CD4-positive, alpha-beta memory T cell (primary cell): Measurements from ENCODE around the gene SUSD6. TPM values are rescaled to one million over a fixed set of nuclear protein-coding genes. Genes with fewer than 3 reads are reported as not detected.

ENCODE experiments used
- CTCF ChIA-PET: fragments of 350-600 bp; sonication (Branson Sonifier 250); formaldehyde crosslinking; loops from one replicate; lab custom pipeline; 2021; ENCODE audit warnings: inconsistent platforms; ENCODE audit not compliant: partially characterized antibody; lab: Charles Lee
- POLR2A ChIA-PET: fragments of 350-600 bp; sonication (Branson Sonifier 250); formaldehyde crosslinking; loops from one replicate; lab custom pipeline; 2021; ENCODE audit not compliant: partially characterized antibody; lab: Charles Lee
- DNase-seq, 5 donors: peaks; one replicate each; pipeline versions ENCODE4 v3.0.0 to v3.0.0-alpha.2; 2020 to 2022; ENCODE audit warnings: mixed read lengths in 1 of 5
- H3K27ac ChIP-seq: one replicate; pipeline ENCODE4 v1.7.0; 2013; ENCODE audit warnings: low read depth, low read length
- H3K27me3 ChIP-seq: 2 replicates; pipeline ENCODE4 v1.7.0; 2013; ENCODE audit warnings: mild to moderate bottlenecking, low read length, moderate library complexity; ENCODE audit not compliant: insufficient read depth
- H3K36me3 ChIP-seq: 2 replicates; pipeline ENCODE4 v1.7.0; 2013; ENCODE audit warnings: mild to moderate bottlenecking, low read length, moderate library complexity; ENCODE audit not compliant: insufficient read depth
- H3K4me1 ChIP-seq: 2 replicates; pipeline ENCODE4 v1.7.0; 2013; ENCODE audit warnings: mild to moderate bottlenecking, low read length, moderate library complexity; ENCODE audit not compliant: insufficient read depth
- H3K4me3 ChIP-seq, 2 donors: one replicate each; pipeline ENCODE4 v1.7.0; 2013; ENCODE audit warnings: low read length in 2 of 2, mild to moderate bottlenecking in 1 of 2
- H3K9me3 ChIP-seq, 2 donors: one replicate each; pipeline ENCODE4 v1.7.0; 2013; ENCODE audit warnings: low read length in 2 of 2, control low read depth in 1 of 2; ENCODE audit not compliant: control insufficient read depth in 1 of 2
- H3K27ac Mint-ChIP-seq, 7 donors: one replicate each; pipeline ENCODE4 v1.8.0; 2020 to 2021; ENCODE audit warnings: mixed read lengths in 7 of 7, mild to moderate bottlenecking in 6 of 7, inconsistent platforms in 3 of 7, moderate library complexity in 3 of 7
- H3K27me3 Mint-ChIP-seq, 2 donors: one replicate each; pipeline ENCODE4 v1.8.0; 2020 to 2021; ENCODE audit warnings: mixed read lengths in 2 of 2
- H3K36me3 Mint-ChIP-seq, 2 donors: one replicate each; pipeline ENCODE4 v1.8.0; 2020 to 2021; ENCODE audit warnings: mixed read lengths in 2 of 2, inconsistent platforms in 1 of 2, mild to moderate bottlenecking in 1 of 2
- H3K4me1 Mint-ChIP-seq, 4 donors: one replicate each; pipeline ENCODE4 v1.8.0; 2020 to 2021; ENCODE audit warnings: mixed read lengths in 4 of 4, mild to moderate bottlenecking in 1 of 4
- H3K4me3 Mint-ChIP-seq, 8 donors: one replicate each; pipeline ENCODE4 v1.8.0; 2020 to 2021; ENCODE audit warnings: mixed read lengths in 8 of 8, mild to moderate bottlenecking in 7 of 8, moderate library complexity in 6 of 8, inconsistent platforms in 3 of 8
- H3K9me3 Mint-ChIP-seq, 8 donors: one replicate each; pipeline ENCODE4 v1.8.0; 2020 to 2021; ENCODE audit warnings: mixed read lengths in 8 of 8, mild to moderate bottlenecking in 5 of 8, inconsistent platforms in 3 of 8, moderate library complexity in 1 of 8
- intact Hi-C: fragments of 100-400 bp; cut with micrococcal nuclease; formaldehyde crosslinking; loops from one replicate; pipeline ENCODE4 v1.15.1; 2023
- polyA plus RNA-seq, 2 donors: library from polyadenylated mRNA; unstranded; fragments of 300-500 nt; fragmentation: Illumina TruSeq; gene quantifications; one replicate each; pipeline ENCODE4 v1.2.3, GENCODE V29; 2021
- total RNA-seq, 2 experiments: library from RNA; stranded (reverse); gene quantifications; one replicate each; pipeline ENCODE4 v1.2.3, GENCODE V29; 2021

SUSD6 gene
- total and polyA plus RNA-seq, 4 experiments from 2014 or later, result 4.8 to 62.0 (median 36.1) TPM

GRCh38 chr14:69651664-69652063 is 40.3 kb downstream of the SUSD6 start:
- Mint-ChIP-seq H3K9me3 (no peaks in the 10 kb centered on the region), H3K4me1 (peaks cover 71 to 94% (median 85%) of the 10 kb centered on the region in 4 donors), H3K36me3 (peaks cover 0 to 3% of the 10 kb centered on the region in 2 donors), H3K4me3 (peak overlapping the region in 4 of 8 donors; percentile 2 to 33 (median 15)), H3K27ac (peak overlapping the region in 5 of 7 donors; percentile 34 to 80 (median 47)), H3K27me3 (no peaks in the 10 kb centered on the region)
- Histone ChIP-seq H3K27ac (no peak overlapping the region), H3K4me3 (no peak overlapping the region), H3K27me3 (no peaks in the 10 kb centered on the region), H3K4me1 (peaks cover 81% of the 10 kb centered on the region), H3K36me3 (no peaks in the 10 kb centered on the region), H3K9me3 (no peaks in the 10 kb centered on the region)
- ChIA-PET CTCF (no interaction called here), POLR2A (interaction anchor here (1.2 to 1.5 kb wide), 2 partner anchors 15 to 16 kb away, joined by 3 to 4 read pairs; no protein-coding TSS in a partner anchor)
- DNase-seq, result no peak
- intact Hi-C loops, result no loop called here

GRCh38 chr14:69652942-69653684 is 41.7 kb downstream of the SUSD6 start:
- H3K9me3 Mint-ChIP-seq, result no peaks in the 10 kb centered on the region
- peaks cover 5 to 11% of the 10 kb centered on the region in 2 donors for H3K36me3 Mint-ChIP-seq
- Histone ChIP-seq H3K27ac (no peak overlapping the region), H3K4me1 (peaks cover 80% of the 10 kb centered on the region), H3K27me3 (no peaks in the 10 kb centered on the region), H3K4me3 (no peak overlapping the region), H3K36me3 (no peaks in the 10 kb centered on the region), H3K9me3 (no peaks in the 10 kb centered on the region)
- H3K27ac Mint-ChIP-seq, result peak overlapping the region in 6 of 7 donors; percentile 15 to 78 (median 56)
- H3K4me3 Mint-ChIP-seq, result peak overlapping the region in 4 of 8 donors; percentile 13 to 43 (median 18)
- no peaks in the 10 kb centered on the region for H3K27me3 Mint-ChIP-seq
- peaks cover 71 to 95% (median 84%) of the 10 kb centered on the region in 4 donors for H3K4me1 Mint-ChIP-seq
- intact Hi-C loops, result no loop called here
- no peak for DNase-seq
- POLR2A ChIA-PET, result no interaction called here
- CTCF ChIA-PET, result interaction anchor here (1.1 kb wide), 1 partner anchor 13 kb away, joined by 3 read pairs; no protein-coding TSS in a partner anchor

GRCh38 chr14:69654116-69654515 is 42.7 kb downstream of the SUSD6 start:
- Mint-ChIP-seq H3K36me3 (peaks cover 11 to 21% of the 10 kb centered on the region in 2 donors), H3K27me3 (no peaks in the 10 kb centered on the region), H3K4me1 (peaks cover 74 to 95% (median 84%) of the 10 kb centered on the region in 4 donors), H3K4me3 (peak overlapping the region in 2 of 8 donors; percentile 30 to 36), H3K27ac (peak overlapping the region in 6 of 7 donors; percentile 21 to 78 (median 56)), H3K9me3 (no peaks in the 10 kb centered on the region)
- H3K27ac ChIP-seq, result no peak overlapping the region
- ChIA-PET CTCF (no interaction called here), POLR2A (no interaction called here)
- no peaks in the 10 kb centered on the region for H3K9me3 ChIP-seq
- no peak for DNase-seq
- H3K4me3 ChIP-seq, result no peak overlapping the region
- intact Hi-C loops, result no loop called here
- no peaks in the 10 kb centered on the region for H3K27me3 ChIP-seq
- H3K36me3 ChIP-seq, result no peaks in the 10 kb centered on the region
- H3K4me1 ChIP-seq, result peaks cover 80% of the 10 kb centered on the region

- H3K27me3 Mint-ChIP-seq, result no peaks in the 10 kb centered on the region
- DNase-seq, result no peak
- peaks cover 32 to 52% of the 10 kb centered on the region in 2 donors for H3K36me3 Mint-ChIP-seq
Observed at GRCh38 chr14:69657950-69658355, 46.6 kb downstream of the SUSD6 start.

GRCh38 chr14:69658664-69659261 is 47.4 kb downstream of the SUSD6 start:
- H3K4me1 Mint-ChIP-seq, result peaks cover 70 to 94% (median 85%) of the 10 kb centered on the region in 4 donors
- no peaks in the 10 kb centered on the region for H3K27me3 Mint-ChIP-seq

More at GRCh38 chr14:69657950-69658355, 46.6 kb downstream of the SUSD6 start:
- no peaks in the 10 kb centered on the region for H3K27me3 ChIP-seq
- H3K9me3 ChIP-seq, result no peaks in the 10 kb centered on the region
- H3K4me3 ChIP-seq, result no peak overlapping the region
- peaks cover 8% of the 10 kb centered on the region for H3K36me3 ChIP-seq
- ChIA-PET POLR2A (interaction anchor here (1.2 to 1.6 kb wide), 2 partner anchors 9 to 16 kb away, joined by 3 read pairs; no protein-coding TSS in a partner anchor), CTCF (interaction anchor here (1.5 kb wide), 1 partner anchor 45 kb away, joined by 3 read pairs; no protein-coding TSS in a partner anchor)
- H3K27ac ChIP-seq, result no peak overlapping the region
- peaks cover 78% of the 10 kb centered on the region for H3K4me1 ChIP-seq
- peak overlapping the region in 5 of 8 donors; percentile 38 to 58 (median 51) for H3K4me3 Mint-ChIP-seq
- peak overlapping the region; percentile 60 to 88 (median 64) for H3K27ac Mint-ChIP-seq
- no peaks in the 10 kb centered on the region for H3K9me3 Mint-ChIP-seq
- H3K4me1 Mint-ChIP-seq, result peaks cover 68 to 94% (median 83%) of the 10 kb centered on the region in 4 donors
- intact Hi-C loops, result loop anchor here (2.0 kb wide), 1 partner anchor 17 kb away; no protein-coding TSS in a partner anchor

GRCh38 chr14:69660344-69661193 is 49.2 kb downstream of the SUSD6 start:
- H3K4me3 Mint-ChIP-seq, result peak overlapping the region in 1 of 8 donors; percentile 26
- H3K9me3 ChIP-seq, result no peaks in the 10 kb centered on the region
- H3K36me3 ChIP-seq, result peaks cover 8% of the 10 kb centered on the region
- H3K36me3 Mint-ChIP-seq, result peaks cover 35 to 63% of the 10 kb centered on the region in 2 donors
- no peak overlapping the region for H3K4me3 ChIP-seq
- no peaks in the 10 kb centered on the region for H3K9me3 Mint-ChIP-seq
- H3K27me3 ChIP-seq, result no peaks in the 10 kb centered on the region
- POLR2A ChIA-PET, result no interaction called here
- H3K4me1 Mint-ChIP-seq, result peaks cover 66 to 95% (median 83%) of the 10 kb centered on the region in 4 donors
- no peaks in the 10 kb centered on the region for H3K27me3 Mint-ChIP-seq
- intact Hi-C loops, result no loop called here
- peak overlapping the region in 5 of 7 donors; percentile 46 to 78 (median 64) for H3K27ac Mint-ChIP-seq
- no peak for DNase-seq
- H3K27ac ChIP-seq, result no peak overlapping the region
- H3K4me1 ChIP-seq, result peaks cover 89% of the 10 kb centered on the region
- CTCF ChIA-PET, result interaction anchor here (1.8 kb wide), 1 partner anchor 48 kb away, joined by 5 read pairs; no protein-coding TSS in a partner anchor

More at GRCh38 chr14:69658664-69659261, 47.4 kb downstream of the SUSD6 start:
- intact Hi-C loops, result no loop called here
- no peaks in the 10 kb centered on the region for H3K9me3 ChIP-seq
- peaks cover 32 to 53% of the 10 kb centered on the region in 2 donors for H3K36me3 Mint-ChIP-seq
- H3K27ac Mint-ChIP-seq, result peak overlapping the region; percentile 24 to 89 (median 68)
- H3K9me3 Mint-ChIP-seq, result no peaks in the 10 kb centered on the region
- no peak for DNase-seq
- peaks cover 8% of the 10 kb centered on the region for H3K36me3 ChIP-seq
- H3K4me1 ChIP-seq, result peaks cover 79% of the 10 kb centered on the region
- H3K27me3 ChIP-seq, result no peaks in the 10 kb centered on the region
- no peak overlapping the region for H3K27ac ChIP-seq
- peak overlapping the region in 3 of 8 donors; percentile 0 to 47 (median 15) for H3K4me3 Mint-ChIP-seq
- ChIA-PET CTCF (interaction anchor here (1.5 kb wide), 1 partner anchor 46 kb away, joined by 3 read pairs; no protein-coding TSS in a partner anchor), POLR2A (interaction anchor here (1.2 to 1.6 kb wide), 3 partner anchors 9 to 15 kb away, joined by 3 to 4 read pairs (median 3); no protein-coding TSS in a partner anchor)
- H3K4me3 ChIP-seq, result no peak overlapping the region
